ENCODE results near the gene CLTB.

DNA sequence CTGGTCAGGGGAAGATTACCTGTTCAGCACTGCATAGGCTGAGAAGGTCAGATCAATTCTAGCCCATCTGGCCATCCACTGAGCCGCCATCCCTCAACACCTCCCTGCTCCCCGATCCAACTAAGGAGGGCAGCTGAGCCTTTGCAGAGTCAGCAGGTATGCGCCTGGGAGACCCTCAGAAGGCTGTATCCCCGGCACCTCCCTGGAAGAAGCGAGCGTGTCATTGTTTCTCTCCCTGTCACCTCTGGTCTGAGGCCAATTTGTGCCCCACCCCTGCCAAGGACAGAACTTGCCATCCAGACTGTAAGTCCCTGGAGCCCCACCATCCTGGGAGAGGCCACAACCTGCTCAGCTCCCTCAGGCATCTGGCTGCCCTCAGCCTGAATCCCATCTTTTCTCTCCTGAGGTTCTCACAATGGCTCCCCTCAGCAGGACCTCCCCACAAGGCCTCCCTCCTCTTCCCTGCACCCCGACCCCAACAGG is 2.6 kb downstream of the CLTB start:
- TF ChIP-seq, protein P1, sequence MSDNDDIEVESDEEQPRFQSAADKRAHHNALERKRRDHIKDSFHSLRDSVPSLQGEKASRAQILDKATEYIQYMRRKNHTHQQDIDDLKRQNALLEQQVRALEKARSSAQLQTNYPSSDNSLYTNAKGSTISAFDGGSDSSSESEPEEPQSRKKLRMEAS (IDR thresholded peaks at IDR 0.05), result no peak
- TF ChIP-seq, protein P2, sequence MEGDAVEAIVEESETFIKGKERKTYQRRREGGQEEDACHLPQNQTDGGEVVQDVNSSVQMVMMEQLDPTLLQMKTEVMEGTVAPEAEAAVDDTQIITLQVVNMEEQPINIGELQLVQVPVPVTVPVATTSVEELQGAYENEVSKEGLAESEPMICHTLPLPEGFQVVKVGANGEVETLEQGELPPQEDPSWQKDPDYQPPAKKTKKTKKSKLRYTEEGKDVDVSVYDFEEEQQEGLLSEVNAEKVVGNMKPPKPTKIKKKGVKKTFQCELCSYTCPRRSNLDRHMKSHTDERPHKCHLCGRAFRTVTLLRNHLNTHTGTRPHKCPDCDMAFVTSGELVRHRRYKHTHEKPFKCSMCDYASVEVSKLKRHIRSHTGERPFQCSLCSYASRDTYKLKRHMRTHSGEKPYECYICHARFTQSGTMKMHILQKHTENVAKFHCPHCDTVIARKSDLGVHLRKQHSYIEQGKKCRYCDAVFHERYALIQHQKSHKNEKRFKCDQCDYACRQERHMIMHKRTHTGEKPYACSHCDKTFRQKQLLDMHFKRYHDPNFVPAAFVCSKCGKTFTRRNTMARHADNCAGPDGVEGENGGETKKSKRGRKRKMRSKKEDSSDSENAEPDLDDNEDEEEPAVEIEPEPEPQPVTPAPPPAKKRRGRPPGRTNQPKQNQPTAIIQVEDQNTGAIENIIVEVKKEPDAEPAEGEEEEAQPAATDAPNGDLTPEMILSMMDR (IDR thresholded peaks at IDR 0.05; ENCODE audit: low read depth, low read length, missing input control), result no peak
- no peak for TF ChIP-seq SP1 (IDR thresholded peaks at IDR 0.05)
- TF ChIP-seq GABPA (IDR thresholded peaks at IDR 0.05 in 1 of 2, conservative IDR thresholded peaks at IDR 0.05 in 1 of 2), result no peak
- TF ChIP-seq, protein P3, sequence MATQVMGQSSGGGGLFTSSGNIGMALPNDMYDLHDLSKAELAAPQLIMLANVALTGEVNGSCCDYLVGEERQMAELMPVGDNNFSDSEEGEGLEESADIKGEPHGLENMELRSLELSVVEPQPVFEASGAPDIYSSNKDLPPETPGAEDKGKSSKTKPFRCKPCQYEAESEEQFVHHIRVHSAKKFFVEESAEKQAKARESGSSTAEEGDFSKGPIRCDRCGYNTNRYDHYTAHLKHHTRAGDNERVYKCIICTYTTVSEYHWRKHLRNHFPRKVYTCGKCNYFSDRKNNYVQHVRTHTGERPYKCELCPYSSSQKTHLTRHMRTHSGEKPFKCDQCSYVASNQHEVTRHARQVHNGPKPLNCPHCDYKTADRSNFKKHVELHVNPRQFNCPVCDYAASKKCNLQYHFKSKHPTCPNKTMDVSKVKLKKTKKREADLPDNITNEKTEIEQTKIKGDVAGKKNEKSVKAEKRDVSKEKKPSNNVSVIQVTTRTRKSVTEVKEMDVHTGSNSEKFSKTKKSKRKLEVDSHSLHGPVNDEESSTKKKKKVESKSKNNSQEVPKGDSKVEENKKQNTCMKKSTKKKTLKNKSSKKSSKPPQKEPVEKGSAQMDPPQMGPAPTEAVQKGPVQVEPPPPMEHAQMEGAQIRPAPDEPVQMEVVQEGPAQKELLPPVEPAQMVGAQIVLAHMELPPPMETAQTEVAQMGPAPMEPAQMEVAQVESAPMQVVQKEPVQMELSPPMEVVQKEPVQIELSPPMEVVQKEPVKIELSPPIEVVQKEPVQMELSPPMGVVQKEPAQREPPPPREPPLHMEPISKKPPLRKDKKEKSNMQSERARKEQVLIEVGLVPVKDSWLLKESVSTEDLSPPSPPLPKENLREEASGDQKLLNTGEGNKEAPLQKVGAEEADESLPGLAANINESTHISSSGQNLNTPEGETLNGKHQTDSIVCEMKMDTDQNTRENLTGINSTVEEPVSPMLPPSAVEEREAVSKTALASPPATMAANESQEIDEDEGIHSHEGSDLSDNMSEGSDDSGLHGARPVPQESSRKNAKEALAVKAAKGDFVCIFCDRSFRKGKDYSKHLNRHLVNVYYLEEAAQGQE (IDR thresholded peaks at IDR 0.05), result no peak
- TF ChIP-seq YY1 (IDR thresholded peaks at IDR 0.05), result no peak
- TF ChIP-seq TAF1 (conservative IDR thresholded peaks at IDR 0.05), result no peak
- TF ChIP-seq RAD21 (IDR thresholded peaks at IDR 0.05), result no peak
- no peak for TF ChIP-seq JUND (IDR thresholded peaks at IDR 0.05)
- TF ChIP-seq, protein P4, sequence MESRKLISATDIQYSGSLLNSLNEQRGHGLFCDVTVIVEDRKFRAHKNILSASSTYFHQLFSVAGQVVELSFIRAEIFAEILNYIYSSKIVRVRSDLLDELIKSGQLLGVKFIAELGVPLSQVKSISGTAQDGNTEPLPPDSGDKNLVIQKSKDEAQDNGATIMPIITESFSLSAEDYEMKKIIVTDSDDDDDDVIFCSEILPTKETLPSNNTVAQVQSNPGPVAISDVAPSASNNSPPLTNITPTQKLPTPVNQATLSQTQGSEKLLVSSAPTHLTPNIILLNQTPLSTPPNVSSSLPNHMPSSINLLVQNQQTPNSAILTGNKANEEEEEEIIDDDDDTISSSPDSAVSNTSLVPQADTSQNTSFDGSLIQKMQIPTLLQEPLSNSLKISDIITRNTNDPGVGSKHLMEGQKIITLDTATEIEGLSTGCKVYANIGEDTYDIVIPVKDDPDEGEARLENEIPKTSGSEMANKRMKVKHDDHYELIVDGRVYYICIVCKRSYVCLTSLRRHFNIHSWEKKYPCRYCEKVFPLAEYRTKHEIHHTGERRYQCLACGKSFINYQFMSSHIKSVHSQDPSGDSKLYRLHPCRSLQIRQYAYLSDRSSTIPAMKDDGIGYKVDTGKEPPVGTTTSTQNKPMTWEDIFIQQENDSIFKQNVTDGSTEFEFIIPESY (IDR thresholded peaks at IDR 0.05), result no peak
- no peak for TF ChIP-seq FOXA1 (IDR thresholded peaks at IDR 0.05)
- no peak for TF ChIP-seq EGR1 (IDR thresholded peaks at IDR 0.05; ENCODE audit: low read depth in 2 of 2)

All from liver (tissue), 3 donors.